ENCODE measurements around the gene CYP2B6. TPM values are rescaled to one million over a fixed set of nuclear protein-coding genes. Genes with fewer than 3 reads are reported as not detected.
"Not testable (repeated sequence)": the region's sequence is repeated elsewhere in the genome, so short reads cannot be mapped to it uniquely, and the experiment has no call there.

CYP2B6 gene
- polyA plus RNA-seq, 3 donors = not detected

GRCh38 chr19:41050426-41050825, 59.3 kb downstream of the CYP2B6 start:
- TF ChIP-seq, protein P1, sequence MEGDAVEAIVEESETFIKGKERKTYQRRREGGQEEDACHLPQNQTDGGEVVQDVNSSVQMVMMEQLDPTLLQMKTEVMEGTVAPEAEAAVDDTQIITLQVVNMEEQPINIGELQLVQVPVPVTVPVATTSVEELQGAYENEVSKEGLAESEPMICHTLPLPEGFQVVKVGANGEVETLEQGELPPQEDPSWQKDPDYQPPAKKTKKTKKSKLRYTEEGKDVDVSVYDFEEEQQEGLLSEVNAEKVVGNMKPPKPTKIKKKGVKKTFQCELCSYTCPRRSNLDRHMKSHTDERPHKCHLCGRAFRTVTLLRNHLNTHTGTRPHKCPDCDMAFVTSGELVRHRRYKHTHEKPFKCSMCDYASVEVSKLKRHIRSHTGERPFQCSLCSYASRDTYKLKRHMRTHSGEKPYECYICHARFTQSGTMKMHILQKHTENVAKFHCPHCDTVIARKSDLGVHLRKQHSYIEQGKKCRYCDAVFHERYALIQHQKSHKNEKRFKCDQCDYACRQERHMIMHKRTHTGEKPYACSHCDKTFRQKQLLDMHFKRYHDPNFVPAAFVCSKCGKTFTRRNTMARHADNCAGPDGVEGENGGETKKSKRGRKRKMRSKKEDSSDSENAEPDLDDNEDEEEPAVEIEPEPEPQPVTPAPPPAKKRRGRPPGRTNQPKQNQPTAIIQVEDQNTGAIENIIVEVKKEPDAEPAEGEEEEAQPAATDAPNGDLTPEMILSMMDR (IDR thresholded peaks at IDR 0.05) = no peak
- no peak overlapping the region for H3K27ac Mint-ChIP-seq

DNA sequence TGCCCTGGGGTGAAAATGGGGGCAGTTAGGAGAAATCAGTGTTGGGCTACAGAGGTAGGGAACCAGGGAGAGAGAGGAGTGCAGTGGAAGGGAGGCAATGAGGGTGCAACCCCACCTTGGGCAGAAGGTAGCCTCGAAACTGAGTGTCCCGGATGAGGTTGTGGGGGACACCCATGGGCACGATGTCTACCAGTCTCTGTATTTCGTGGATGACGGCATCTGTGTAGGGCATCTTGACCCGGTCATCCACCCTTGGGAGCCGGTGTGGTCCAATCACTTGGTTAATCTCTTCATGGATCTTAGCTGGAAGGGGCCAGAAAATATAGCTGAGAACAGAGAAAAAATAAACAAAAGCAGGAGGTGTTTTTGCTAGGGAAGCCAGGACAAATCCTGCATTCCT, 61.1 kb downstream of the CYP2B6 start:
- H3K9ac ChIP-seq (ENCODE audit: insufficient read depth, low read length, poor library complexity, severe bottlenecking); H3K4me3 ChIP-seq (replicated peaks in 1 of 3; ENCODE audit: low read depth in 2 of 3, low read length in 3 of 3); intact Hi-C loops (cut with micrococcal nuclease); H3K4me1 Mint-ChIP-seq; H3K79me2 ChIP-seq (ENCODE audit: insufficient read depth, low read length); H3K4me3 Mint-ChIP-seq; H3K4me1 ChIP-seq (ENCODE audit: control insufficient read depth in 1 of 2, insufficient read depth in 2 of 2, low read length in 2 of 2); H3K36me3 ChIP-seq (replicated peaks in 1 of 2; ENCODE audit: control insufficient read depth in 1 of 2, insufficient read depth in 2 of 2, low read length in 2 of 2); H3K27me3 ChIP-seq (ENCODE audit: control insufficient read depth in 2 of 2, insufficient read depth in 2 of 2, low read length in 2 of 2); DNase-seq; H3K9me3 ChIP-seq (replicated peaks in 1 of 2; ENCODE audit: control insufficient read depth in 1 of 2, insufficient read depth in 1 of 2, low read length in 2 of 2); H3K27ac Mint-ChIP-seq; H3K9me3 Mint-ChIP-seq; H4K20me1 ChIP-seq (ENCODE audit: insufficient read depth, low read length); H2AFZ ChIP-seq (ENCODE audit: insufficient read depth, low read depth, low read length, poor library complexity, severe bottlenecking); H3K27ac ChIP-seq (ENCODE audit: low read depth in 1 of 2, low read length in 2 of 2); H3K4me2 ChIP-seq (replicated peaks; ENCODE audit: extremely low read depth, low read length, poor library complexity, severe bottlenecking); H3K36me3 Mint-ChIP-seq: not testable (repeated sequence)
- WGBS (ENCODE audit: insufficient coverage) = 97% methylated on average over 6 of the region's 7 CpGs
- H3K27me3 Mint-ChIP-seq (ENCODE audit: low read depth in 3 of 3) = peaks cover 11 to 20% (median 20%) of the 10 kb centered on the region in 3 donors

More at GRCh38 chr19:41050426-41050825, 59.3 kb downstream of the CYP2B6 start:
- WGBS (ENCODE audit: insufficient coverage) = 88% methylated on average over 9 of the region's 13 CpGs
- Histone ChIP-seq H2AFZ (ENCODE audit: insufficient read depth, low read depth, low read length, poor library complexity, severe bottlenecking) (no peak overlapping the region), H3K27me3 (ENCODE audit: control insufficient read depth in 2 of 2, insufficient read depth in 2 of 2, low read length in 2 of 2) (peaks cover 0 to 3% of the 10 kb centered on the region in 2 donors), H3K9ac (ENCODE audit: insufficient read depth, low read length, poor library complexity, severe bottlenecking) (no peak overlapping the region), H3K36me3 (replicated peaks in 1 of 2; ENCODE audit: control insufficient read depth in 1 of 2, insufficient read depth in 2 of 2, low read length in 2 of 2) (no peaks in the 10 kb centered on the region), H3K79me2 (ENCODE audit: insufficient read depth, low read length) (no peaks in the 10 kb centered on the region), H3K4me1 (ENCODE audit: control insufficient read depth in 1 of 2, insufficient read depth in 2 of 2, low read length in 2 of 2) (no peaks in the 10 kb centered on the region), H4K20me1 (ENCODE audit: insufficient read depth, low read length) (no peaks in the 10 kb centered on the region), H3K4me3 (replicated peaks in 1 of 3; ENCODE audit: low read depth in 2 of 3, low read length in 3 of 3) (no peak overlapping the region), H3K27ac (ENCODE audit: low read depth in 1 of 2, low read length in 2 of 2) (no peak overlapping the region), H3K9me3 (replicated peaks in 1 of 2; ENCODE audit: control insufficient read depth in 1 of 2, insufficient read depth in 1 of 2, low read length in 2 of 2) (no peaks in the 10 kb centered on the region), H3K4me2 (replicated peaks; ENCODE audit: extremely low read depth, low read length, poor library complexity, severe bottlenecking) (no peak overlapping the region)
- H3K4me1 Mint-ChIP-seq = no peaks in the 10 kb centered on the region
- no peaks in the 10 kb centered on the region for H3K9me3 Mint-ChIP-seq
- intact Hi-C loops (cut with micrococcal nuclease) = no loop called here
- DNase-seq = no peak
- no peaks in the 10 kb centered on the region for H3K36me3 Mint-ChIP-seq
- H3K27me3 Mint-ChIP-seq (ENCODE audit: low read depth in 3 of 3) = peaks cover 12 to 23% (median 17%) of the 10 kb centered on the region in 3 donors
- no peak overlapping the region for H3K4me3 Mint-ChIP-seq

DNA sequence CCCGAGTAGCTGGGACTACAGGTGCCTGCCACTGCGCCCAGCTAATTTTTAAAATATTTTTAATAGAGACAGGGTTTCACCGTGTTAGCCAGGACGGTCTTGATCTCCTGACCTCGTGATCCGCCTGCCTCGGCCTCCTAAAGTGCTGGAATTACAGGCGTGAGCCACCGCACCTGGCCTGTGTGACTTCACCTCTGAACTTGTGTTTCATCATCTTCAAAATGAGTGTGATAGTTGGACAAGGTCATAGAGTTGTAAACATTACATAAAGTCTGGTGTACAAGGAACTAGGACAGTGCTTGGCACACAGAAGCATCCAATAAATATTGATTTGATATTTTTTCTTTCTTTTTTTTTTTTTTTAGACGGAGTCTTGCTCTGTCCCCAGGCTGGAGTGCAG, 62.2 kb downstream of the CYP2B6 start:
- H3K27me3 ChIP-seq (ENCODE audit: control insufficient read depth in 2 of 2, insufficient read depth in 2 of 2, low read length in 2 of 2); H3K4me1 Mint-ChIP-seq; H3K9me3 ChIP-seq (replicated peaks in 1 of 2; ENCODE audit: control insufficient read depth in 1 of 2, insufficient read depth in 1 of 2, low read length in 2 of 2); H3K4me3 Mint-ChIP-seq; H3K79me2 ChIP-seq (ENCODE audit: insufficient read depth, low read length); H2AFZ ChIP-seq (ENCODE audit: insufficient read depth, low read depth, low read length, poor library complexity, severe bottlenecking); H3K9me3 Mint-ChIP-seq; H3K4me3 ChIP-seq (replicated peaks in 1 of 3; ENCODE audit: low read depth in 2 of 3, low read length in 3 of 3); H3K36me3 ChIP-seq (replicated peaks in 1 of 2; ENCODE audit: control insufficient read depth in 1 of 2, insufficient read depth in 2 of 2, low read length in 2 of 2); H3K27ac ChIP-seq (ENCODE audit: low read depth in 1 of 2, low read length in 2 of 2); H3K27ac Mint-ChIP-seq; H3K4me2 ChIP-seq (replicated peaks; ENCODE audit: extremely low read depth, low read length, poor library complexity, severe bottlenecking); H3K36me3 Mint-ChIP-seq; H3K9ac ChIP-seq (ENCODE audit: insufficient read depth, low read length, poor library complexity, severe bottlenecking); DNase-seq; H3K4me1 ChIP-seq (ENCODE audit: control insufficient read depth in 1 of 2, insufficient read depth in 2 of 2, low read length in 2 of 2); H4K20me1 ChIP-seq (ENCODE audit: insufficient read depth, low read length); intact Hi-C loops (cut with micrococcal nuclease): not testable (repeated sequence)
- 93% methylated on average over 6 of the region's 10 CpGs for WGBS (ENCODE audit: insufficient coverage)
- peaks cover 10 to 22% (median 15%) of the 10 kb centered on the region in 3 donors for H3K27me3 Mint-ChIP-seq (ENCODE audit: low read depth in 3 of 3)
